Right lobe of liver (tissue), 6 donors: ENCODE measurements around the gene SEM1. TPM values are rescaled to one million over a fixed set of nuclear protein-coding genes. Genes with fewer than 3 reads are reported as not detected.
"Not testable (repeated sequence)": the region's sequence is repeated elsewhere in the genome, so short reads cannot be mapped to it uniquely, and the experiment has no call there.

Source experiments
- ATAC-seq, 4 donors: fragments of 200-7000 bp; cut with Tn5 transposase; one replicate each; pipeline ENCODE4 v1.9.1; 2020; ENCODE audit warnings: mild to moderate bottlenecking in 4 of 4, moderate library complexity in 4 of 4
- DNase-seq, 3 donors: peaks; one replicate each; pipeline ENCODE4 v3.0.0-alpha.2; 2020
- H3K27ac ChIP-seq, 3 donors: fragments of 200-600 bp; one replicate each; pipeline ENCODE4 v1.8.0; 2022
- H3K27me3 ChIP-seq, 2 donors: fragments of 200-600 bp; one replicate each; pipeline ENCODE4 v1.8.0; 2022
- H3K36me3 ChIP-seq, 4 donors: fragments of 200-600 bp; sonication (generic) in 1 of 4; one replicate each; pipeline versions ENCODE4 v1.5.1 to v1.8.0; 2017 to 2022; ENCODE audit warnings: control low read depth in 1 of 4
- H3K4me1 ChIP-seq, 4 donors: fragments of 200-600 bp; sonication (generic) in 1 of 4; one replicate each; pipeline versions ENCODE4 v1.5.1 to v1.8.0; 2017 to 2022; ENCODE audit warnings: control low read depth in 1 of 4
- H3K4me3 ChIP-seq, 3 donors: fragments of 200-600 bp; one replicate each; pipeline ENCODE4 v1.8.0; 2022
- H3K9me3 ChIP-seq, 4 donors: fragments of 200-600 bp; sonication (generic) in 1 of 4; one replicate each; pipeline versions ENCODE4 v1.5.1 to v1.8.0; 2017 to 2022; ENCODE audit warnings: control low read depth in 1 of 4
- CTCF ChIP-seq, 4 donors: fragments of 200-600 bp in 3 of 4; fragments of 450-650 bp in 1 of 4; IDR thresholded peaks; one replicate each; pipeline versions ENCODE4 v1.5.1 to v1.8.0; 2016 to 2022; ENCODE audit warnings: antibody characterized with exemption in 4 of 4, mild to moderate bottlenecking in 2 of 4
- POLR2A ChIP-seq: fragments of 450-650 bp; IDR thresholded peaks from one replicate; pipeline ENCODE4 v1.6.1; 2017; ENCODE audit warnings: antibody characterized with exemption, mild to moderate bottlenecking
- whole genome bisulfite sequencing: methylation state at CpG from one replicate; pipeline ENCODE4 v1.1.6; 2018; ENCODE audit warnings: low coverage, low lambda C conversion rate; ENCODE audit not compliant: insufficient coverage; ENCODE audit errors: missing lambda C conversion rate; 5-methylcytosine and 5-hydroxymethylcytosine counted together
- intact Hi-C, 2 donors: fragments of 100-400 bp; cut with DNase I; formaldehyde crosslinking; loops; one replicate each; pipeline versions ENCODE4 v1.11.2 to v1.14.1; 2022
- total RNA-seq, 6 experiments: library from RNA; depleted of rRNA in 2 of 6; stranded (reverse); fragments of >200 nt in 2 of 6; fragmentation: NEBNext Ultra II Directional in 3 of 6; extraction: Animal tissue kit (Norgen Biotek cat#: 25700) in 3 of 6; gene quantifications; one replicate each; pipeline versions ENCODE4 v1.1.0 to v1.2.4, GENCODE V29; 2016 to 2023
- donor health status: DM: no; HTN: yes; CAD: no.
- donor health status: DM: no; HTN: no; CAD: no.
- donor health status: DM: no; HTN: no; CAD: no.
- donor health status: DM: no; HTN: yes; CAD: no.
- donor health status: DM: no; HTN: yes; CAD: no.

Gene SEM1
- total RNA-seq, 6 experiments from 2014 or later: 13.7 to 36.8 (median 23.5) TPM

GRCh38 chr7:96699219-96699871 is 10.3 kb downstream of the SEM1 start:
- intact Hi-C loops: no loop called here

GRCh38 chr7:96698449-96698848 is 11.2 kb downstream of the SEM1 start:
- H3K4me3 ChIP-seq, DNase-seq, ATAC-seq, intact Hi-C loops, H3K27ac ChIP-seq, H3K9me3 ChIP-seq, H3K36me3 ChIP-seq, H3K27me3 ChIP-seq, H3K4me1 ChIP-seq: not testable (repeated sequence)
- 90% methylated on average over 6 of the region's 7 CpGs for WGBS

More at GRCh38 chr7:96699219-96699871, 10.3 kb downstream of the SEM1 start:
- H3K4me1 ChIP-seq: peaks cover 0 to 10% (median 0%) of the 10 kb centered on the region in 4 donors
- peaks cover 0 to 2% (median 0%) of the 10 kb centered on the region in 4 donors for H3K36me3 ChIP-seq
- TF ChIP-seq CTCF (IDR thresholded peaks at IDR 0.05) (no peak), POLR2A (no peak)
- 81% methylated on average over 4 of the region's 4 CpGs for WGBS
- H3K4me3 ChIP-seq: no peak overlapping the region
- no peak overlapping the region for H3K27ac ChIP-seq
- H3K27me3 ChIP-seq: no peaks in the 10 kb centered on the region
- no peaks in the 10 kb centered on the region for H3K9me3 ChIP-seq
- no peak for DNase-seq
- ATAC-seq: no peak

- Histone ChIP-seq H3K4me3 (no peak overlapping the region), H3K27me3 (no peaks in the 10 kb centered on the region), H3K36me3 (peaks cover 0 to 7% (median under 1%) of the 10 kb centered on the region in 4 donors), H3K9me3 (no peaks in the 10 kb centered on the region), H3K27ac (no peak overlapping the region), H3K4me1 (peaks cover 0 to 2% (median 0%) of the 10 kb centered on the region in 4 donors)
- TF ChIP-seq CTCF (IDR thresholded peaks at IDR 0.05) (no peak), POLR2A (no peak)
- intact Hi-C loops: no loop called here
- DNase-seq: no peak
- ATAC-seq: no peak
- WGBS: 69% methylated on average over 3 of the region's 3 CpGs
Measured at GRCh38 chr7:96697822-96698221, 11.8 kb downstream of the SEM1 start.

- H3K9me3 ChIP-seq: no peaks in the 10 kb centered on the region
- H3K27ac ChIP-seq: no peak overlapping the region
- no peak for ATAC-seq
- 60% methylated on average over 1 of the region's 1 CpG for WGBS
- H3K36me3 ChIP-seq: peaks cover 0 to 7% (median 2%) of the 10 kb centered on the region in 4 donors
- no peak overlapping the region for H3K4me3 ChIP-seq
- H3K4me1 ChIP-seq: no peaks in the 10 kb centered on the region
- no peak for DNase-seq
- TF ChIP-seq CTCF (IDR thresholded peaks at IDR 0.05): no peak
- no peaks in the 10 kb centered on the region for H3K27me3 ChIP-seq
- intact Hi-C loops: no loop called here
Measured at GRCh38 chr7:96695581-96695980, 14.1 kb downstream of the SEM1 start.

- intact Hi-C loops: no loop called here
- ATAC-seq (no peak), DNase-seq (no peak)
- H3K36me3 ChIP-seq: peaks cover 0 to 7% (median 2%) of the 10 kb centered on the region in 4 donors
- WGBS: 89% methylated on average over 4 of the region's 4 CpGs
- no peaks in the 10 kb centered on the region for H3K9me3 ChIP-seq
- TF ChIP-seq POLR2A: no peak
- TF ChIP-seq CTCF (IDR thresholded peaks at IDR 0.05): no peak
- no peak overlapping the region for H3K27ac ChIP-seq
- no peaks in the 10 kb centered on the region for H3K27me3 ChIP-seq
- H3K4me1 ChIP-seq: no peaks in the 10 kb centered on the region
- no peak overlapping the region for H3K4me3 ChIP-seq
Measured at GRCh38 chr7:96694082-96694481, 15.6 kb downstream of the SEM1 start.
